GM20000 (cell line): ENCODE data around the gene PKP4.
A peak's percentile ranks its signal among the peaks of the same experiment; 100 is the strongest.
"Not testable (repeated sequence)": the region's sequence is repeated elsewhere in the genome, so short reads cannot be mapped to it uniquely, and the experiment has no call there.

Experiments used
- DNase-seq: peaks from one replicate; pipeline ENCODE4 v3.0.0; 2012; ENCODE audit warnings: low spot score
- CTCF ChIP-seq: IDR thresholded peaks from 2 replicates; pipeline ENCODE4 v1.5.1; 2012; ENCODE audit warnings: mild to moderate bottlenecking, control low read depth; ENCODE audit errors: extremely low read depth, missing control alignments

The PKP4 gene

GRCh38 chr2:158473719-158474392 is 17.1 kb downstream of the PKP4 start:
- TF ChIP-seq CTCF = no peak
- DNase-seq = no peak

GRCh38 chr2:158474526-158475011 is 17.8 kb downstream of the PKP4 start:
- not testable (repeated sequence) for DNase-seq

- no peak for TF ChIP-seq CTCF
Measured at GRCh38 chr2:158477202-158477601, 20.4 kb downstream of the PKP4 start.

GRCh38 chr2:158478237-158478636 is 21.5 kb downstream of the PKP4 start:
- no peak for DNase-seq

More at GRCh38 chr2:158477202-158477601, 20.4 kb downstream of the PKP4 start:
- DNase-seq = no peak

GRCh38 chr2:158478816-158479215 is 22.1 kb downstream of the PKP4 start:
- no peak for TF ChIP-seq CTCF
- no peak for DNase-seq

More at GRCh38 chr2:158478237-158478636, 21.5 kb downstream of the PKP4 start:
- TF ChIP-seq CTCF = no peak

GRCh38 chr2:158481116-158481515 is 24.4 kb downstream of the PKP4 start:
- no peak for DNase-seq
- no peak for TF ChIP-seq CTCF

GRCh38 chr2:158482594-158482993 is 25.8 kb downstream of the PKP4 start:
- TF ChIP-seq CTCF = no peak
- DNase-seq = no peak

- TF ChIP-seq CTCF = no peak
- peak; percentile 25 for DNase-seq
Measured at GRCh38 chr2:158484892-158485556, 28.3 kb downstream of the PKP4 start.
